SK-N-SH treated with all-trans-retinoic acid at 6 μM for 48 hours (cell line): Measurements from ENCODE around the gene NSG1.
A peak's percentile ranks its signal among the peaks of the same experiment; 100 is the strongest.

Source experiments
- ATAC-seq: fragments of 200-7000 bp; cut with Tn5 transposase; 3 replicates; pipeline ENCODE4 v1.9.1; 2020; ENCODE audit warnings: mild to moderate bottlenecking, moderate library complexity
- CREB5 ChIP-seq: fragments of 250-450 bp; sonication (Bioruptor Pico); IDR thresholded peaks from 2 replicates; pipeline ENCODE4 v1.5.1; 2020; ENCODE audit warnings: low read depth, mild to moderate bottlenecking, moderate library complexity
- CSRNP3 ChIP-seq: fragments of 250-450 bp; sonication (Bioruptor Pico); IDR thresholded peaks from 2 replicates; pipeline ENCODE4 v1.5.1; 2021; ENCODE audit warnings: mild to moderate bottlenecking, moderate library complexity
- ESRRG ChIP-seq: fragments of 250-450 bp; sonication (Bioruptor Pico); IDR thresholded peaks from 2 replicates; pipeline ENCODE4 v1.6.1; 2021; ENCODE audit warnings: mild to moderate bottlenecking
- GLIS3 ChIP-seq: fragments of 250-450 bp; sonication (Bioruptor Pico); IDR thresholded peaks from 2 replicates; pipeline ENCODE4 v1.5.0; 2020; ENCODE audit warnings: mild to moderate bottlenecking, moderate library complexity
- ISL1 ChIP-seq: fragments of 250-450 bp; sonication (Bioruptor Pico); IDR thresholded peaks from 2 replicates; pipeline ENCODE4 v2.1.2; 2022; ENCODE audit warnings: mild to moderate bottlenecking, moderate library complexity
- OSR1 ChIP-seq: fragments of 250-450 bp; sonication (Bioruptor Pico); IDR thresholded peaks from 2 replicates; pipeline ENCODE4 v1.8.0; 2022; ENCODE audit warnings: moderate library complexity, mild to moderate bottlenecking, inconsistent platforms
- POU6F1 ChIP-seq: fragments of 250-450 bp; sonication (Bioruptor Pico); IDR thresholded peaks from 2 replicates; pipeline ENCODE4 v1.8.0; 2021; ENCODE audit warnings: low read depth, mild to moderate bottlenecking, moderate library complexity, borderline replicate concordance
- TCF4 ChIP-seq: fragments of 250-450 bp; sonication (Bioruptor Pico); IDR thresholded peaks from 2 replicates; pipeline ENCODE4 v1.8.0; 2021; ENCODE audit warnings: mild to moderate bottlenecking, moderate library complexity, borderline replicate concordance
- TOX ChIP-seq: fragments of 250-450 bp; sonication (Bioruptor Pico); IDR thresholded peaks from 2 replicates; pipeline ENCODE4 v1.8.0; 2021; ENCODE audit warnings: mild to moderate bottlenecking, moderate library complexity, borderline replicate concordance
- TSHZ2 ChIP-seq: fragments of 250-450 bp; sonication (Bioruptor Pico); IDR thresholded peaks from 2 replicates; pipeline ENCODE4 v1.5.0; 2020; ENCODE audit warnings: mild to moderate bottlenecking, moderate library complexity
- ZC3H10 ChIP-seq: fragments of 250-450 bp; sonication (Bioruptor Pico); IDR thresholded peaks from 2 replicates; pipeline ENCODE4 v1.5.1; 2021; ENCODE audit warnings: mild to moderate bottlenecking, moderate library complexity
- ZFP3 ChIP-seq: fragments of 250-450 bp; sonication (Bioruptor Pico); IDR thresholded peaks from 2 replicates; pipeline ENCODE4 v1.5.0; 2020; ENCODE audit warnings: mild to moderate bottlenecking, moderate library complexity
- ZFP30 ChIP-seq: fragments of 450-650 bp; formaldehyde crosslinking; IDR thresholded peaks from 2 replicates; pipeline ENCODE4 v1.5.0; 2022; ENCODE audit warnings: mild to moderate bottlenecking, moderate library complexity
- ZNF565 ChIP-seq: fragments of 450-650 bp; formaldehyde crosslinking; conservative IDR thresholded peaks from 2 replicates; pipeline ENCODE4 v1.5.0; 2020; ENCODE audit warnings: low read depth, mild to moderate bottlenecking, moderate library complexity
- ZNF70 ChIP-seq: fragments of 450-650 bp; formaldehyde crosslinking; IDR thresholded peaks from 2 replicates; pipeline ENCODE4 v1.5.0; 2020; ENCODE audit warnings: mild to moderate bottlenecking, moderate library complexity
- ZNF8 ChIP-seq: fragments of 450-650 bp; formaldehyde crosslinking; IDR thresholded peaks from 2 replicates; pipeline ENCODE4 v1.5.0; 2020; ENCODE audit warnings: mild to moderate bottlenecking, moderate library complexity

Gene NSG1

GRCh38 chr4:4383085-4383484, 3.8 kb upstream of the NSG1 start (continued):
- TF ChIP-seq TSHZ2 (CRISPR knock-in tag) (no peak), OSR1 (no peak), GLIS3 (no peak), ZNF8 (CRISPR knock-in tag) (no peak), ZC3H10 (CRISPR knock-in tag) (no peak)

GRCh38 chr4:4384837-4385236, 2.1 kb upstream of the NSG1 start:
- TF ChIP-seq CSRNP3 (CRISPR knock-in tag), result no peak
- no peak for TF ChIP-seq ZFP30 (CRISPR knock-in tag)
- TF ChIP-seq ZFP3 (CRISPR knock-in tag), result no peak
- TF ChIP-seq TSHZ2 (CRISPR knock-in tag), result no peak
- no peak for TF ChIP-seq CREB5
- no peak for TF ChIP-seq ZNF565 (CRISPR knock-in tag)
- no peak for TF ChIP-seq TCF4 (CRISPR knock-in tag)
- TF ChIP-seq ESRRG (CRISPR knock-in tag), result no peak
- ATAC-seq, result peak; percentile 61

- TF ChIP-seq POU6F1, result no peak
- no peak for TF ChIP-seq ESRRG (CRISPR knock-in tag)
- TF ChIP-seq TOX (CRISPR knock-in tag), result no peak
- no peak for TF ChIP-seq ISL1 (CRISPR knock-in tag)
- peak; percentile 9 for ATAC-seq
Observed at GRCh38 chr4:4385729-4386295, 1.1 kb upstream of the NSG1 start.

- peak; percentile 54 for ATAC-seq
Observed at GRCh38 chr4:4386296-4386735, 586 bp upstream of the NSG1 start.

More at GRCh38 chr4:4386296-4386735, 586 bp upstream of the NSG1 start:
- TF ChIP-seq ZNF70 (CRISPR knock-in tag) (no peak), OSR1 (no peak), ZFP3 (CRISPR knock-in tag) (no peak)
